Subcutaneous adipose tissue (tissue), 4 donors: ENCODE data around the gene ASAP2. TPM values are rescaled to one million over a fixed set of nuclear protein-coding genes. Genes with fewer than 3 reads are reported as not detected.

Experiments used
- CTCF ChIP-seq: fragments of 450-650 bp; IDR thresholded peaks from one replicate; pipeline ENCODE4 v1.5.1; 2016; ENCODE audit warnings: low read depth, mild to moderate bottlenecking, control low read depth, antibody characterized with exemption, moderate library complexity
- total RNA-seq, 4 donors: library from RNA; depleted of rRNA; stranded (reverse); fragments of >200 nt; gene quantifications; one replicate each; pipeline ENCODE4 v1.1.0, GENCODE V29; 2016

Gene ASAP2
- total RNA-seq, 4 donors from 2014 or later, result 25.2 to 44.3 (median 33.8) TPM

- TF ChIP-seq CTCF, result no peak
Observed at GRCh38 chr2:9174771-9175437, 31.7 kb upstream of the ASAP2 start.

GRCh38 chr2:9178110-9178903 lies 28.3 kb upstream of the ASAP2 start:
- TF ChIP-seq CTCF, result no peak

GRCh38 chr2:9178904-9179571 lies 27.6 kb upstream of the ASAP2 start:
- no peak for TF ChIP-seq CTCF

- TF ChIP-seq CTCF, result no peak
Observed at GRCh38 chr2:9179572-9180201, 26.9 kb upstream of the ASAP2 start.

GRCh38 chr2:9184361-9184760 lies 22.3 kb upstream of the ASAP2 start:
- no peak for TF ChIP-seq CTCF

GRCh38 chr2:9187620-9188214 lies 18.9 kb upstream of the ASAP2 start:
- no peak for TF ChIP-seq CTCF
